Stimulated activated CD8-positive, alpha-beta memory T cell treated with anti-CD3 and anti-CD28 coated beads, Interleukin-7, amount 100 ng/mL, for 24 hours (primary cell): ENCODE measurements around the gene VOPP1.

Experiments
- DNase-seq: peaks from one replicate; pipeline ENCODE4 v3.0.0-alpha.2; 2020; ENCODE audit warnings: low read depth

The VOPP1 gene

DNA sequence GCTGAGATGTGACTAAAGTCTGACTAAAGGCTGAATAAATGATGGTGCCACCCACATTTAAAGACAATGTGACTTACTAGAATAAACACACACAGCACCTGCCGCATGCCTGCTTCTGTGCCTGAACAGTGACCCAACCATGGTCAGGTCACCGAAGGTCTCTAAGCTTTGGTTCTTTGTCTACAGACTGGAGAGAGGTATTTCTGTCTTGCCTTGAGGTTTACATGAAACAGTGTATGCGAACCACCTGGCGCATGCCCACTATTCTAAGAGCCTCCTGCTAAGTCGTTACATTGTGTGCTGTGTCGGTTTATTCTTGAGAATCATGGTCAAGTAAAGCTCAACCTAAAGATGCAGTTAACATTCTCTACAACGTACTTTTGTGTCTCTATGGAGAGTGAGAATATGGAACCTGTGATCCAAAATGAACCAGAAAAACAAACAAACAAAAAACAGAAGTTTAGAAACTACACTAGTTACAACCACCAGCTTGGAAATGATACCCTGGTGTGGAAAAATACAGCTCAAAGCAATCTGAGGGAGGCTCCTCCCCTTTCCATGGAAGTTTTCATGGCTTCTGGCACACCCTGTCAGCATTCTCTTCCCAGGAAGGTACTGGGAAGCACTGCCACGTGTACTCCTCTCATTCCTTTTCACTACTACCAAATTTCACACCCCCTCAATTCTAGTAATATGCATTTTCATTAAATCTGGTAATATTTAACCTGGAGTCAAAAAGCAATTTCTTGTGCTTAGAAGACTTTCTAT, 40.0 kb downstream of the VOPP1 start:
- DNase-seq, result no peak

DNA sequence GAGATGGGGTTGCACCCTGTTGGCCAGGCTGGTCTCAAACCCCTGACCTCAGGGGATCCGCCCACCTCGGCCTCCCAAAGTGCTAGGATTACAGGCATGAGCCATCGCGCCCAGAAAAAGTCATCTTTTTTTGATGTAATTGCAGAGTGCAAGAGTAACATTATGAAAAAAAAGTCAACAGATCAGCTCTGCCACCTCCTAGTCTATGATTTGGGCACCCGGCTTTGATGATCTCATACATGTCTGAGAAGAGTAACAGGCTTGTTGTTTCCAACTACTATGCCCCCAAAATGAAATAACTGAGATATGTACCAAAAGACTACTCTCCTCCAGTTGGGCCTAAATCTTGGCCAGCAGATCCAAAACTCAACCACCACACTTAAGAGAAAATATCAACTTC, 40.8 kb downstream of the VOPP1 start:
- DNase-seq, result no peak

DNA sequence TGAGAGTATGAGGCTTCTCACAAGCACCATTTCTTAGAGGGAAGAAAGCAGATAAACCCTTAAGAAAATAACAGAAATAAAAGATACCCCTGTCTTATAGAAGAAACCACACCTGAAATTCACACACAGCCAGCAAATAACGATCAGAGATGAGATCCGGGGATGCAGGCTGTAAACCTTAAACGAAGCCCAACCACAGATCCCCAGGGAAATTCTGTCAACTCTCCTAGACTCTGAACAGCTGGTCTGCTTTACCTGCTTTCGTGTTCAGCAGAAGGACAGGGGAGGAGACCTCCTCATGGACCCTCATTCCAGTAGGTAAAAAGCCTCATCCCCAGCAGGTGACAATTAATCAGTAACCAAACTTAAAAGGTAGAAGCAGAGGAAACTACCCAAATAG, 45.0 kb downstream of the VOPP1 start:
- no peak for DNase-seq

DNA sequence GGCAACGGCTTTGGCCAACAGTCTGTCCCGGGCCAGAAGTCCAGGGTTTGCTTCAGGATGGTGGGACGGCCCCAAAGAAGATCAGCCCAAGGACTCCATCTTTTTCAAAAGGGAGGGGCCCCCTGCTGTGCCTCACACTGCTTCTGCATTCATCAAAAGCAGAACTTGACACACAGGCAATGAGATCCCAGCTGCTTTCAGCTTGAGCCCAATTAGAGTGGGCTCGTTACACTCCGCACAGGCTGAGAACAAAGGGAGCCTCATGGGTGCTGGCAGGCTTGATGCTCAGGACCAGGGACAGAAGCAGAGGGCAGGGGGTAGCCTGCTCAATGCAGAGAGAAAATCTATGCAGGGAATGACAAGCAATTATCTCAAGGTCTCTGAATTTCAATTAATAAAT, 45.5 kb downstream of the VOPP1 start:
- no peak for DNase-seq

DNA sequence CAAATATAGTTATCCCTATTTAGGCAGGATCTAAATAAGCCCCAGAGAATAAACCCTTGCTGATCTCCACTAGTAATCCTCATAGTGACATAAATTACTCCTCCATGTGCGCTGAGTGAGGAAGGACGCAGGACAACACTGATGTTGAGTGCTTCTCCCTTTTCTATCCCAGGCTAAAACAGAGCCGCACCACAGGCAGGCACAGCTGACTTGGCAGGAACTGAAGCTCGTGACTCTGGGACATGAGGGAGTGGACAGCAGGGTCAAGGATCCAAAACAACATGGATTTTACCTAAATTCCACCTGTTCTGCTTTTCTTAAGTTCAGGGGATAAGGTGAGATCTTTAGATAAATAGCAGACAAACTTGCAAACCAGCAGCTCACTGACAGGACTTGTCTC, 46.0 kb downstream of the VOPP1 start:
- no peak for DNase-seq

DNA sequence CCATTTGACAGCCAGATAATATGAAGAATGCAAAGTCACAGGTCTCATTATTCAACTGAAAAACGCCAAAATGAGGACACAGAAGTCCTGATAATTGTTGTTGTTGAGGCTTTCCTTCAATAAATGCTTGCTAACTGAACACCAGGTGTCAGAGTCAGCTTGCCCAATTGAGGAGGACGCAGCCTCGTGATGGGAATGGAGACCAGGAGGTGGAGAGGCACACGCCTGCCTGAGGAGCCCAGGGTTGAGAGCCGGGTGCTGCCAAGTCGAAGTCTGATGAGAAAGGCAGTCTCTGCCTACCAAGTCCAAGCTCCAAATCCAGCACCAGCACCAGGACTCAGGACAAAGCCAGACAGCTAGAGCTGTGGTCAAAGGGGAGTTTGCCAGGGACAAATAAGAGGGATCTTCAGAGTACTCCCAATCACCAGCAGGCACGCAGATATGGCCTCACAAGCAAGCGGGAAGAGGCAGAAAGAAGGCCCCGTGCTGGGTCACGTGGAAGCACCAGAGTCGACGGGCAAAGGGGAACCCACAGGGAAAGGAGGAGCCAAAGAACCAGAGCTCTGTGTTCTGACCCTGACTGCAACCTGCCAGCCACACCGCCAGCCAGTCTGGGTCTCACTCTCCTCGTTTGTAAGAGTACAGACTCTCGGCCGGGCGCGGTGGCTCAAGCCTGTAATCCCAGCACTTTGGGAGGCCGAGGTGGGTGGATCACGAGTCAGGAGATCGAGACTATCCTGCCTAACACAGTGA, 47.6 kb downstream of the VOPP1 start:
- DNase-seq, result no peak

DNA sequence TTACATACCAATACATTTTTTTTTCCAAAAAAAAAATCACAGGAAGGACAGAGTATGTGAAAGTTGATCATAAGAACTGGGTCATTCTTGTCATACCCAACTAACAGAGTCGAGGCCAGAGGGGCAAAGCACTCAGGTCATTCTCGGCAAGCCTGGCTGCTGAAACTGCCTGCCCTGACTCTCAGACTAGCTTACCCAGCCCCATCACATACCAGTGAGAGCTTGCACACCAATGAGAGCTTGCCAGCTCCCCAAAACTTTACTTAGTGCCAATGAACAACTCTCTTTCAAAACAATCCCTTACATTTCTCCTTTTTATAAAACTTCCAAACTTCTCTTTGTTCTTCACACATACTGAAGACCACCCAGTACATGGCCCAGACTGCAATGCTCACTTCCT, 48.9 kb downstream of the VOPP1 start:
- DNase-seq, result no peak

DNA sequence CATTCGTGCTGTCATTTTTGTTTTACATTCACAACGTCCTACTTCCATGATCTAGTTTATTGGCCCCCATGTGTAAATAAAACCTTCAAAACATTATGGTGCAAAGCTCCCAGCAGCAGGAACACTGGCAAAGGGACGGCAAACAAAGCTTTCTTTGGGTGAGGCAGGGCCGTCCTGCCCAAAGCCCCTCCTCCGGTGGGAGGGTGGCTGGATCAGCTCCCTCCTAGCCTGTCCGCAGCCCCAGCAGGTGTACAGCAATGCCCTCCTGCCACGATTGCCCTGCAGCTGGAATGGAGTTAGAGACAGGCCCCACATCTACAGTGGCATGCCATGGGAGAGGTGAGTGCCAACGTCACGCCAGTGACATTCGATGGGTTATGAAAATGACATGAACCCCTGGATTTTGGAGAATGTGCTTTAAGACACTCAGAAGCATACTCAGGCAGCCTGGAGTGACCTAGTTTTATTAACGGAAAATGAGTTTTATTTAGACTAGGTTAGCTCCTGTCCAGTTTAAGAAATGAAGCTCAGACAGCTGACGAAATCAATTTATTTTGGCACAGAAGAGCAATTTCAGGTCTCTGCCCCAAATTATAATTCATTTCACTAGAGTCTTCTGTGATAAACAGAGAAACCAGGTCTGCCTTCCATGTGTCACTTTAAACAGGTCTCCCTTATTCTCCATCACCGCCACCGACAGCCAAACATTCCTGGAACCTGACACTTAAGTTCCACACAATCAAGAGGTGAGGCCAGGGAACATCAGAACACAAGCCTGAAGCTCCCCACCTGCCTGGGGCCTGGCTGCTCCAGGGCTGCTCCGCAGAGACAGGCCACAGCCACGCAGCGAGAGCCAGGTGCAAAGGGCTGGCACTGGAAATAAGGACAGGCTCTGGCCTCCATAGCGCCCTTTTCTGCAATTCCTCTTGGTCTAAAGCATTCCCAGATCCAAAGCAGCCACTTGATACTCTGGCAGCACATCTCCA, 50.1 kb downstream of the VOPP1 start:
- DNase-seq, result no peak

DNA sequence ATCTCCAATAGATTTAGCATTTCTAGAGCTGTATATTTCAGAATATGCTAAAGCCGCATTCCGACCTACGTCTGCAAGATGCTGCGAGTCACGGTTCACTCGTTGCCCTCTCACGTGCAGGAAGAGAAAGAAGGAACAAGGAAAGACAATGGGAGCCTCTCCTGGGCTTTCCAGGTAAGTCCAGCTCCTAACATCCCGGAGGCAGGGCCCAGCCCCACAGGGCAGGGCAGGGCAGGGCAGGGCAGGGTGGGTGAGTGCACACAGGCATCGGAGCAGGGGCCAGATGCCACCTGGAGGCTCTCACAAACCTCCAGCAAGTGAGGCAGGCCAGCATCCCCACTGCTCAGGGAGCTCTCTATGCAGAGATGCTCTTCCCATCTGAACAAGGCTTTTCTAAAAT, 50.8 kb downstream of the VOPP1 start:
- no peak for DNase-seq

DNA sequence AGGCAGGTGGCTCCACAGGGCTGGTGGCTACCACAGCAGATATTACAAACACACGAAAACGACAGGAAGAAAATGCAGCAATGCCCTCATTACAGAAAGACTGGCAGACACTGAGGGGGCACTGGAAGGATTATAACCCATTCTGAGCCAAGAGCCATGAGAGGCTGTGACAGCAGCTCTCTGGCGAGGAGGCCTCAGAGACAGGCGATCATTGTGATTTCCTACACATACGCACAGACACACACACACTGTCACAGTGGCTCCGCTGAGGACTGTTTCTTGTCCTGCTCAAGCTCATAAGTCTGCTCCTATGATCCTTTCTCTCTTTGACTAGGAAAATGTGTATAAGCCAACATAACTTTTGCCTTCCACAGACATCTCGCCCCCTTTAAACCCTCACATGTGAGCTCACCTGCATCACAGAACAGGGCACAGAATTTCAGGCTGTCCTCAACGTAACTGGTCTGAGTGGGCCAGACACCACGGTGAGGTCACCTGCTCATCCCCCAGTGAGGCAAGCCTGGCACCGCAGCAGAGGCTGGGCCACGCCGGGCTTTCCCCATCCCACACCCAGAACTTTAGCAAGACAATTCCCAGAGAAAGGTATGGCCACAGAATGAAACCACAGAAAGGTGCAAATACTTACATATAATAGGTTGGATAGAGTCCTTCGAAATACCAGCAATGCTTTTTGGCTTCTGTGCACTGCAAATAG, 51.7 kb downstream of the VOPP1 start:
- no peak for DNase-seq

DNA sequence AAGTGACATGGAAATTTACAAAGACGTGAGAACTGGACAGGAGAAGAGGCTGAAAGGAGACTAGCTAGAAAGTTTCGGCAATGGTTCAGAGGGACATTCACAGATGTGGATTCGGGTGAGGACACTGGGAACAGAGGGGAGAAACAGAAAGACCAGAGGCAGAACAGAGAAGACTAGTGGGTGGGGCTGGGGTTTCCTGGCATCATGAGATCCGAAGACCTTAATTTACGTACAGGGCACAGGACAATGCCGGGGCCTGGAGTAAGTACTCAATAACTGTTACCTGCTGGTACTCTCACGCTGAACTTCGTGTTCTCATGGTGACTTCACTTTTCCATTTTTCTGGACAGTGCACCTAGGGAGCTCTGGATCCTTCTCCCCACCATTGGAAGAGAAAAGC, 53.5 kb downstream of the VOPP1 start:
- no peak for DNase-seq

DNA sequence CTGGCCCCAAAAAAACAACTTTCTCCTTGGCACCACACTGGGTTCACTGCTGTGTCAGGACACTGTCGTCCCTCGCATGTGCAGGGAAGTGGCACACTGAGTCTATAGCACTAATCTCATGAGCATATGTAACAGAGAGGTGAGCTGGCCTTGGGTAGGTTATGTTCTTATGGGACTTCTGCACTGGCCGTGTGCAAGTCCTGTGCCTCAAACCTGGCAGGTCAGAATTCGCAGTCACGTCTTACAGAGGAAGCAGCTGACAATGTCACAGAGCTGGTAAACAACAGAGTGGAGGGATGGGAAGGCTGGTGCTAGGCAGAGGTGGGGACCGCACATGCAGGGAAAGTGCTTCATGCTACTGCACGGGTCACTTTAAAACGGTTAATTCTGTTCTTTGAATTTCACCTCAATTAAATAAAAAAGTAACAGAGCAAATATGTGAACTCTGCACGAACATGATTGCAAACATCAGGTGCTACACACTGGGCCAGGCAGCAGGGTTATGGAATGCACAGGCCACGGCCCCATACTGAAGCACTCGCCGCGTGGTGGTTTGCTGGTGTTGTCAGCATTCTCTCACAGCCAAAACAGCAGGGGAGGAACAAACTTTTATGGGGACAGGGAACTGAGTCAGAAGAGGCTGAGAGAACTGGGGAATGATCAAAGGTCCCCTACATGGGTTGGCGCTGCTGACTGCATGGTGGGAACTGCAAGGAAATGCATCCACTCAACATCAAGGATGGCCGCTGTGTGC, 54.2 kb downstream of the VOPP1 start:
- no peak for DNase-seq

DNA sequence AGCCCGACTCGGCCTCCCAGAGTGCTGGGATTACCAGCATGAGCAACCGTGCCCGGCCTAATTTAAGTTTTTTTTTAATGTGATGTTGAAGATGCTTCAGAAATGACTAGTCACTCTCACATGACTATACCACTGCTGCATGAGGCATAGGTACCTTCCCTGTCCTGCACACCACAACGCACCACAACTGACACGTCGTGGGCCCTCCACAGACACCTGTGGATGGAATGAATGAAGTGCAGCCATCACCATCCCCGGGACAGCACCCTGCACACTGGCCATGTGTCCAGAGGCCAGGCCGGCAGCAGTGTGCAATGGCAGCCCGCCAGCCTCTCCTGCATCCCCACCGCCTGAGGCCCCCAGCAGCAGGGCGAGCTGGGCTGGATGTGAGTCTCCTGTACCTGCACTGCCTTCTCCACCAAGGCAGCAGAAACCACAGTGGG, 55.1 kb downstream of the VOPP1 start:
- no peak for DNase-seq

DNA sequence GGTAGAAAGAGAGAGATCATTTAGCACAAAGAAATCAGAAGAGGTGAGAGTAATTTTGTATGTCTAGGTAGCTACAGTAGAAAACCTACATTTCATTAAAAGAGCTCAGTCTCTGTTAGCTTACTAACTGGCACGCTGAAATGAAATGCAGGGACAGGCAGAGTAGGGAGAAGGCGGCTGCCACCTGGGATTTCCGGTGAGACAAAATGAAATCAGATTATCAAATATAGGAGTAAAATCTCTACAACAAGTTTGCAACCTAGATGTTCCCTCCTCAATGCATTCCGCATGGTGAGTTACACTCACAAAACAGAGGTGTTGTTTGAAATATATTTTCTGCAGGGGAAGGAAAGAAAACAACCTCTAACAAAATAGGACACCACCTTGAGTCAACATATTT, 55.9 kb downstream of the VOPP1 start:
- no peak for DNase-seq

DNA sequence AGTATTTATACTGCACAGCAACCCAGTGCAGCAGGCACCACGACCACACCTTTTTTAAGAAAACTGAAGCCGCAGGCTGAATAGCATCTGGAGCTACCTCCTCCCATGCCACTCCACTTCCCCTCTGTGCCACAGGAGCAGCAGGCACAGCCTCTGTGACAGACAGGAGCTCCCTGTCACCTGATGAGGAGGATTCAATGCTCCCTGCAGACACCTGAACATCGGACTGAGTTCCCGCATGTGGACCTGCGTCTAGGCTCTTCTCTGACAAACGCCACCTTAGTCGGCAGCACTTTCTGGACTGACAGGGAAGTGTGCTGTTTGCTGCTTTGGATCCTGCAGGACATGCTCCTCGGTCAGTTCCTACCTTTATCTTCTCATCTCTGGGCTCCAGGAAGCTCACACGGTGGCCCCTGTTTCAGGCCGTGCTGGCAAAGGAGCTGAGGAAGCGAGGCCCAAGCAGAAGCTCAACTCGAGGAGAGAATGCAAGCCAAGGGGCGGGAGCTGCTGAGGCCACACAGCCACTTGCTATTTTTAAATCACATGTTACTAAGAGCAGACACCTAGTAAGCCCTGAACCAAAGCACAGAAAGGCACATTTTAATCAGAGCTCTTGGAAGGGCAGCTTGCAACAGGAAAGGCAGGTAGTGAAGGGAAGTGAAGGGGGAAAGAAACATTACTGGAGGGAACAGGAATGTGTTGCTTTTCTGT, 56.6 kb downstream of the VOPP1 start:
- no peak for DNase-seq

DNA sequence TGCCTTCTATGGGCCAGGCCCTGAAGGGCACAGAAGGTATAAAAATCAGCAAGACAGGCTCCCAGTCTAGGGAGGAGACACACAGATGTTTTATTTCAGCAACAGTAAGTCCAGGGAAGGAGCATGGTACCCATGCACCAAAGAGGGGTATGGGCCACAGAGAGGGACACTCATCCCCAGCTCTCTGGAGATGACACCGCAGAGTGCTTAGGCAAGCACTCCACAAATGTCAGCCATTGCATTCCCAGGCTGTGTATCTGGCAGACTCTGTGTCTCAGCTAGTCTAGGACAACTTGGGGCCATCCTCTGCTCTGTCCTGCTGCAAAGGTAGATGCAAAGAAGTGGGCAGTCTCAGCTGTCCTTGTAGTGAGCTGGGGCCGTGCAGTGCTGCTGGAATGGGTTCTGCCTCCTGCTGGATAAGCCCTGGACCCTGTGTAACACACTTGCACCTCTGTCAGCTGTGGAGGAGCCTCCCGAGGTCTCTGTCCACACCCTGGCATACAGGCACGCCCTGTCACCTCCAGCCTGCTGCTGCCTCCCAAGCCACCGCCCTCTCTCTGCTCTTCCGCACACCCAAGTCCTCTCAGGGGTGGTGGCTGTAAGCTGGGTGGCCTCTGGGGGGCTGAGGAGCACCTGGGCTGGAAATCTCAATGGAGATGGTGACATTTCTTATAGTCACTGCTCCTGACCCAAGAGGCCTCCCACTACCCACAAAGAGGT, 57.6 kb downstream of the VOPP1 start:
- no peak for DNase-seq

DNA sequence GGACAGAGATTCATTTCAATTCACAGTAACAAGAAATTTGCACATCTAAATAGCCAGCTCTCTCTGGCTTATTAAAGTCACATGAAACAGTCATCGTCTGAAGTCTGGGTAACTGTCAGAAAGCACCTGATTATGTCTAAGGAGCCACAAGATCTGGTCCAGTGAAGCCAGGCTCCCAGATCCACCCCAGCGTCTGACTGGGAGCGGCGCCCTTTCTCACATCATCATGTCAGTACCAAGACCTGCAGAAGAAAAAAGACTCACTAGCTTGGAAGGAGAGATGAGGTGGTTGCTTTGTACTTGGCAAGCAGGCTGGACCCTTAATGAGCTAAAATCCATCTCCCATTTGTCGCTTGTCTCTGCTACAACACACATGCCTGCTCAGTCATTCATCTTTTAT, 58.4 kb downstream of the VOPP1 start:
- DNase-seq, result no peak

DNA sequence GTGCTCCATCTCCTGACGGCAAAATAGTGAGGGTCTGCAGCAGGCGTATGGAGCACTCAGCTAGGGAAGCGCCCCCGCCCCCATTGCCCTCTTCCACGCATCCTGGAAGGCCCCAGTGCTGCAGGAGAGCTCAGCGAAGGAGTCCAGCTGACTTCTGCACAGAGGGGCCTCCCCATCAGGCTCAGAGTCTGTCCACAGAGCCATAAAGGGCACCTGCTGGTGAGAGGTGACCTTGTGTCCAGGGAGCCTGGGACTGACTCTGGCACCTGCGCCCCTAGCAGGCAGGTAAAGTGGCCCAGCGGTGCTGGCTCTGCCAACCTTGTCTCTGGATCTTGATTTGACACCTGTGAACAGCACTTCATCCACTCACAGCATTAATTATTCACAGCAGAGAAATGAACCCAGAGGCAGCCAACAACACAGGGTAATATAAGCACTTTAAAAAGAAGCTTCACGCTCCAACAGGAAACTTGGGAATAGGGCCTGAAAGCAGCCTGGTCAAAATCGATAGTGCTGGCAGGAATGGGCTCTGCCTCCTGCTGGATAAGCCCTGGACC, 59.6 kb downstream of the VOPP1 start:
- no peak for DNase-seq

DNA sequence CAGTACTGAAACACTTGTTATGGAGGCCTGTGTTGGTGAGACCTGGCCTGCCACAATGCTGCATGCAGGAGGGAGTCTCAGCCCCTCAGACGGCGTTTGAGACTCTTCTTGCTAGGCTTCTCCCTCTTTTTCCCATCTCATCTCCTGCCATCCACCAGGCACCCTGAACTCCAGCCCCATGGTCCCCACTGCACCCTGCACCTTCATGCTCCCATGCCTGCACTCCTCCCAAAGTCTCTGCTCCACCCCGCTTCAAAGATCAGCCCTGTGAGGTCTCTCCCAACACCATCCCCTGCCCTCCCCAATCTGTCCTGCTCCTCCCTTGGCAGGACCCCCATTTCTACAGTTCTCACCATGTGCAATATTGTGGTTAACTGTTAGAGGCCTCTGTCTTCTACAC, 61.7 kb downstream of the VOPP1 start:
- no peak for DNase-seq
